Measurements from ENCODE around the gene CENPE. TPM values are rescaled to one million over a fixed set of nuclear protein-coding genes. Genes with fewer than 3 reads are reported as not detected.
A peak's percentile ranks its signal among the peaks of the same experiment; 100 is the strongest.

The CENPE gene
- total and polyA plus RNA-seq, 5 experiments from 2014 or later, result 0.14 to 0.62 (median 0.44) TPM; not detected in 2

- H3K9me3 Mint-ChIP-seq, result peaks cover 0 to 24% (median 13%) of the 10 kb centered on the region in 9 donors
- POLR2A ChIA-PET, result no interaction called here
- no peak for DNase-seq
- no peak overlapping the region for H3K27ac Mint-ChIP-seq
- H3K4me1 Mint-ChIP-seq, result no peaks in the 10 kb centered on the region
- no peak overlapping the region for H3K4me3 Mint-ChIP-seq
- ATAC-seq, result no peak
- no peaks in the 10 kb centered on the region for H3K27me3 Mint-ChIP-seq
- H3K36me3 Mint-ChIP-seq, result peaks cover 0 to 21% (median 13%) of the 10 kb centered on the region in 3 donors
Observed at GRCh38 chr4:103168993-103169392, 29.1 kb downstream of the CENPE start.

- Mint-ChIP-seq H3K27me3 (no peaks in the 10 kb centered on the region), H3K9me3 (peaks cover 0 to 3% (median 0%) of the 10 kb centered on the region in 9 donors), H3K4me3 (no peak overlapping the region), H3K27ac (no peak overlapping the region), H3K4me1 (peaks cover 0 to 5% (median 2%) of the 10 kb centered on the region in 4 donors), H3K36me3 (peaks cover 0 to 2% (median 0%) of the 10 kb centered on the region in 3 donors)
- no peak for ATAC-seq
- DNase-seq, result no peak
- POLR2A ChIA-PET, result no interaction called here
Observed at GRCh38 chr4:103162176-103162575, 36.0 kb downstream of the CENPE start.

- Mint-ChIP-seq H3K9me3 (peaks cover 0 to 11% (median 1%) of the 10 kb centered on the region in 9 donors), H3K27me3 (no peaks in the 10 kb centered on the region), H3K36me3 (no peaks in the 10 kb centered on the region), H3K27ac (peak overlapping the region in 1 of 10 donors; percentile 46), H3K4me1 (peaks cover 0 to 5% (median 2%) of the 10 kb centered on the region in 4 donors), H3K4me3 (peak overlapping the region in 3 of 10 donors; percentile 15 to 37 (median 23))
- ATAC-seq, result peak in 1 of 2 donors; percentile 27
- POLR2A ChIA-PET, result no interaction called here
- DNase-seq, result peak in 1 of 10 donors; percentile 1
Observed at GRCh38 chr4:103158760-103159159, 39.4 kb downstream of the CENPE start.

GRCh38 chr4:103156106-103156505, 42.0 kb downstream of the CENPE start:
- Mint-ChIP-seq H3K27me3 (peaks cover 0 to 3% (median 0%) of the 10 kb centered on the region in 5 donors), H3K27ac (no peak overlapping the region), H3K36me3 (no peaks in the 10 kb centered on the region), H3K4me3 (no peak overlapping the region), H3K9me3 (peaks cover 0 to 11% (median 1%) of the 10 kb centered on the region in 9 donors), H3K4me1 (peaks cover 0 to 8% (median 3%) of the 10 kb centered on the region in 4 donors)
- ATAC-seq (no peak), DNase-seq (no peak)
- POLR2A ChIA-PET, result no interaction called here

- peaks cover 0 to 3% (median 0%) of the 10 kb centered on the region in 5 donors for H3K27me3 Mint-ChIP-seq
- no peak overlapping the region for H3K4me3 Mint-ChIP-seq
- H3K27ac Mint-ChIP-seq, result no peak overlapping the region
- ATAC-seq, result no peak
- peaks cover 0 to 4% (median 0%) of the 10 kb centered on the region in 4 donors for H3K4me1 Mint-ChIP-seq
- DNase-seq, result no peak
- H3K36me3 Mint-ChIP-seq, result peaks cover 0 to 6% (median 2%) of the 10 kb centered on the region in 3 donors
- POLR2A ChIA-PET, result no interaction called here
- H3K9me3 Mint-ChIP-seq, result peaks cover 0 to 11% (median 1%) of the 10 kb centered on the region in 9 donors
Observed at GRCh38 chr4:103152381-103152780, 45.8 kb downstream of the CENPE start.

- POLR2A ChIA-PET, result no interaction called here
- H3K36me3 Mint-ChIP-seq, result peaks cover 0 to 12% (median 7%) of the 10 kb centered on the region in 3 donors
Observed at GRCh38 chr4:103150677-103151076, 47.5 kb downstream of the CENPE start.

GRCh38 chr4:103144926-103145325, 53.2 kb downstream of the CENPE start:
- POLR2A ChIA-PET, result no interaction called here
- Mint-ChIP-seq H3K36me3 (peaks cover 0 to 12% (median 7%) of the 10 kb centered on the region in 3 donors), H3K9me3 (peaks cover 0 to 7% (median 0%) of the 10 kb centered on the region in 9 donors), H3K27ac (no peak overlapping the region), H3K4me1 (no peaks in the 10 kb centered on the region), H3K27me3 (no peaks in the 10 kb centered on the region), H3K4me3 (no peak overlapping the region)
- ATAC-seq (no peak), DNase-seq (no peak)

More at GRCh38 chr4:103150677-103151076, 47.5 kb downstream of the CENPE start:
- ATAC-seq (no peak), DNase-seq (no peak)
- peaks cover 0 to 12% (median under 1%) of the 10 kb centered on the region in 9 donors for H3K9me3 Mint-ChIP-seq
- no peak overlapping the region for H3K4me3 Mint-ChIP-seq
- peaks cover 0 to 3% (median 0%) of the 10 kb centered on the region in 5 donors for H3K27me3 Mint-ChIP-seq
- H3K27ac Mint-ChIP-seq, result no peak overlapping the region
- peaks cover 0 to 4% (median 0%) of the 10 kb centered on the region in 4 donors for H3K4me1 Mint-ChIP-seq

GRCh38 chr4:103137446-103137827, 60.7 kb downstream of the CENPE start:
- H3K9me3 Mint-ChIP-seq, result no peaks in the 10 kb centered on the region
- H3K27me3 Mint-ChIP-seq, result no peaks in the 10 kb centered on the region
- H3K4me3 Mint-ChIP-seq, result no peak overlapping the region
- ATAC-seq (no peak), DNase-seq (no peak)
- peaks cover 0 to 12% (median 2%) of the 10 kb centered on the region in 4 donors for H3K4me1 Mint-ChIP-seq
- POLR2A ChIA-PET, result no interaction called here
- no peaks in the 10 kb centered on the region for H3K36me3 Mint-ChIP-seq
- H3K27ac Mint-ChIP-seq, result no peak overlapping the region

GRCh38 chr4:103136671-103137445, 61.3 kb downstream of the CENPE start:
- Mint-ChIP-seq H3K27me3 (no peaks in the 10 kb centered on the region), H3K36me3 (no peaks in the 10 kb centered on the region), H3K9me3 (no peaks in the 10 kb centered on the region), H3K4me1 (peaks cover 0 to 12% (median 2%) of the 10 kb centered on the region in 4 donors), H3K4me3 (no peak overlapping the region), H3K27ac (peak overlapping the region in 1 of 10 donors; percentile 12)
- POLR2A ChIA-PET, result no interaction called here
- DNase-seq, result no peak
- no peak for ATAC-seq

GRCh38 chr4:103129174-103129573, 69.0 kb downstream of the CENPE start:
- Mint-ChIP-seq H3K4me3 (no peak overlapping the region), H3K36me3 (peaks cover 0 to 21% (median 8%) of the 10 kb centered on the region in 3 donors), H3K27me3 (peaks cover 0 to 3% (median 0%) of the 10 kb centered on the region in 5 donors), H3K9me3 (peaks cover 0 to 23% (median 16%) of the 10 kb centered on the region in 9 donors), H3K27ac (no peak overlapping the region), H3K4me1 (no peaks in the 10 kb centered on the region)
- POLR2A ChIA-PET, result no interaction called here
- ATAC-seq, result no peak
- no peak for DNase-seq

GRCh38 chr4:103126126-103126525, 72.0 kb downstream of the CENPE start:
- no peak overlapping the region for H3K27ac Mint-ChIP-seq
- POLR2A ChIA-PET, result no interaction called here
- peaks cover 0 to 23% (median 16%) of the 10 kb centered on the region in 9 donors for H3K9me3 Mint-ChIP-seq
- no peak for DNase-seq
- peaks cover 0 to 3% (median 0%) of the 10 kb centered on the region in 5 donors for H3K27me3 Mint-ChIP-seq
- H3K4me1 Mint-ChIP-seq, result no peaks in the 10 kb centered on the region
- H3K36me3 Mint-ChIP-seq, result peaks cover 0 to 21% (median 8%) of the 10 kb centered on the region in 3 donors
- no peak overlapping the region for H3K4me3 Mint-ChIP-seq
- ATAC-seq, result no peak

- Mint-ChIP-seq H3K4me3 (no peak overlapping the region), H3K9me3 (peaks cover 0 to 13% (median 9%) of the 10 kb centered on the region in 9 donors), H3K4me1 (no peaks in the 10 kb centered on the region), H3K27me3 (peaks cover 0 to 1% (median 0%) of the 10 kb centered on the region in 5 donors), H3K27ac (no peak overlapping the region), H3K36me3 (peaks cover 0 to 15% (median 3%) of the 10 kb centered on the region in 3 donors)
- no peak for ATAC-seq
- POLR2A ChIA-PET, result no interaction called here
- DNase-seq, result no peak
Observed at GRCh38 chr4:103123114-103123513, 75.0 kb downstream of the CENPE start.

- no peak overlapping the region for H3K4me3 Mint-ChIP-seq
- no peaks in the 10 kb centered on the region for H3K9me3 Mint-ChIP-seq
- POLR2A ChIA-PET, result interaction anchor here (0.6 kb wide), 1 partner anchor 9 kb away, joined by 5 read pairs; no protein-coding TSS in a partner anchor
Observed at GRCh38 chr4:103118166-103118565, 80.0 kb downstream of the CENPE start.

More at GRCh38 chr4:103118166-103118565, 80.0 kb downstream of the CENPE start:
- H3K27ac Mint-ChIP-seq, result no peak overlapping the region
- no peaks in the 10 kb centered on the region for H3K36me3 Mint-ChIP-seq
- no peaks in the 10 kb centered on the region for H3K27me3 Mint-ChIP-seq
- ATAC-seq (no peak), DNase-seq (no peak)
- no peaks in the 10 kb centered on the region for H3K4me1 Mint-ChIP-seq

Data from naive thymus-derived CD8-positive, alpha-beta T cell (primary cell).